ENCODE measurements around the gene SCARB1. TPM values are rescaled to one million over a fixed set of nuclear protein-coding genes. Genes with fewer than 3 reads are reported as not detected.

SCARB1 gene
- total and polyA plus RNA-seq, 5 experiments from 2014 or later = 2.7 to 7.2 (median 3.9) TPM

DNA sequence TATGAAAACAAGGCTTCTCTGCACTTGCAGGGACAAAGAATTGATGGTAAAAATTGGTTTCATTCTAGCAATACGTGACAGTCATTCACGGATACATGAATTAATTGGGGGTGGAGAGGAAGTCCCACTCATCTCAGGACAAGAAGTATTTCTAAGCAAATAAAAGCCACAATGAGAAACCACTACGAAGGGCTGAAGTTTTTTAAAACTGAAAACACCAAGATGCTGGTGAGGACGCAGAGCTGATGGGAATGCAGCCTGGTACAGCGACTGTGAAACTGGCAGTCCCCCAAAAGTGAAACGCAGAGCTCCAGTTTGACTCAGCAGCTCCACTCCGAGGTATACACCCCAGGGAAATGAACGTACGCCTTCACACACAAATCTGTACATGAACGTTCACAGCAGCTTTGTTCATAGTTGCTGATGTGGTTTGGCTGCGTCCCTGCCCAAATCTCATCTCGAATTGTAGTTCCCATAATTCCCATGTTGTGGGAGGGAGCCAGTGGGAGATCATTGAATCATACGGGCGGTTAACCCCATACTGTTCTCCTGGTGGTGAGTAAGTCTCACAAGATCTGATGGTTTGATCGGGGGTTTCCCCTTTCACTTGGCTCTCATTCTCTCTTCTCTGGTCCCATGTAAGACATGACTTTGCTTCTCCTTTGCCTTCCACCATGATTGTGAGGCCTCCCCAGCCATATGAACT, 89.0 kb downstream of the SCARB1 start:
- H3K9me3 Mint-ChIP-seq = no peaks in the 10 kb centered on the region
- DNase-seq = peak in 2 of 10 donors; percentile 22 to 24
- peak; percentile 47 to 70 for ATAC-seq
- POLR2A ChIA-PET = no interaction called here
- no peaks in the 10 kb centered on the region for H3K36me3 Mint-ChIP-seq
- peaks cover 3 to 27% (median 16%) of the 10 kb centered on the region in 4 donors for H3K4me1 Mint-ChIP-seq
- H3K27me3 Mint-ChIP-seq = peaks cover 5 to 25% (median 9%) of the 10 kb centered on the region in 5 donors
- H3K27ac Mint-ChIP-seq = peak overlapping the region in 5 of 10 donors; percentile 21 to 73 (median 33)
- H3K4me3 Mint-ChIP-seq = peak overlapping the region in 8 of 10 donors; percentile 22 to 76 (median 34)

DNA sequence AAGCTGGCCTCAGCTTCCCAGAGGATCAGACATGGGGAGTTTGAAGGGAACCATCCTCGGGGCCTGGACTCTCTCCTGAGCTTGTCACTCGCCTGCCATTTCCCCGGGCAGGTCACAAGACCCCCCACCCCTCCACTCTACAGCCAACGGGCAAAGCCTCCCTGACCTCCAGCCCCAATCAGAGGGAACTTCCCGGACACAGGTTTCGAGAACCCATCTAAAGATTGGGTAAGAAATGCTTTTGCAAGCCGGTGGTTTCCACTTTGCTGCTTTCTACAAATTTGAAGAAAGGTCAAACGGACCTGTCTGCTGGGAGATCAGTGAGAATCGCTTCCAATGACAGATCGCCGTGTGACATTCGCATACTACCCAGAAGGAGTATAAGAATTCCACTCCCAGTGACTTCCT, 89.6 kb downstream of the SCARB1 start:
- Mint-ChIP-seq H3K36me3 (no peaks in the 10 kb centered on the region), H3K4me3 (peak overlapping the region in 6 of 10 donors; percentile 29 to 76 (median 48)), H3K27ac (peak overlapping the region in 2 of 10 donors; percentile 21 to 73), H3K9me3 (no peaks in the 10 kb centered on the region), H3K27me3 (peaks cover 5 to 25% (median 9%) of the 10 kb centered on the region in 5 donors), H3K4me1 (peaks cover 3 to 27% (median 16%) of the 10 kb centered on the region in 4 donors)
- ATAC-seq = no peak
- no peak for DNase-seq
- POLR2A ChIA-PET = no interaction called here

DNA sequence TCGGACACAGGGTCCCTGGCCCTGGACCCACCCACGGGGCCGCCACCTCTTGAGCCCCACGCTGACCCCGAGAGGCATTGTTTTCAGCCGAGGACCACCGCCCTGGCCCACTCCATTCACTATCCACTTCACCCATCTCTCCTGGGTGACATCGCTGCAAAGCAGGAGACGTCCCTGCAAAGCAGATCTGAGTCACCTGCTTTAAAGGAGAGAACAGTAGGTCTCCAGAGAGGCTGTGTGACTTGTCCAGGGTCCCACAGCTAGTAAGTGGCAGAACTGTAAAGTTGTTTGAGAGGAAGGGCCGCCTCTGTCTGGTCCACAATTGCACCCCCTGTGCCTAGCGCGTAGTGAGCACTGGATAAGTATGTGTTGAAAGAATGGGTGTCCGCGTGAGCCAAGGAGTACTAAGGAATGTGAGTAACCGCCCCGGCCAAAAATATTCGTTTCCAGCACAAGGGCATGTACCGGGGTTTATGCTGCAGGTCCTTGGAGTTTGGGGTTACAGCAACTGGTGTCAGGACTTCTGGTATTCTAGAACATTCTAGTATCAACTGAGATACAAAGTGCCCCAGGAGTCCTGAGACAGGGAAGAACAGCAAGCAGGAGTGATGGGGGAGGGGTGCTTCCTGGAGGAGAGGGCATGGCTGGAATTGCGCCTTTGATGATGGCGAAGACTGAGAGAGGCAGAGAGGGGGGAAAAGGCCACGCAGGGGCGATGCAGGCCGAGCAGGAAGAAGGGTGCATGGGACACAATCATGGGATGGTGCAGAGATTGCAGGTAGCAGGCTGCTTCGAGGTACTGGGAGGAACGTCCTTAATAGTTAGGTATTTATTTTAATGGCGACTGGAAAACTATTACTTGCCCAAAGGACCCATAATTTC, 91.1 kb downstream of the SCARB1 start:
- peak overlapping the region in 1 of 10 donors; percentile 48 for H3K27ac Mint-ChIP-seq
- POLR2A ChIA-PET = no interaction called here

DNA sequence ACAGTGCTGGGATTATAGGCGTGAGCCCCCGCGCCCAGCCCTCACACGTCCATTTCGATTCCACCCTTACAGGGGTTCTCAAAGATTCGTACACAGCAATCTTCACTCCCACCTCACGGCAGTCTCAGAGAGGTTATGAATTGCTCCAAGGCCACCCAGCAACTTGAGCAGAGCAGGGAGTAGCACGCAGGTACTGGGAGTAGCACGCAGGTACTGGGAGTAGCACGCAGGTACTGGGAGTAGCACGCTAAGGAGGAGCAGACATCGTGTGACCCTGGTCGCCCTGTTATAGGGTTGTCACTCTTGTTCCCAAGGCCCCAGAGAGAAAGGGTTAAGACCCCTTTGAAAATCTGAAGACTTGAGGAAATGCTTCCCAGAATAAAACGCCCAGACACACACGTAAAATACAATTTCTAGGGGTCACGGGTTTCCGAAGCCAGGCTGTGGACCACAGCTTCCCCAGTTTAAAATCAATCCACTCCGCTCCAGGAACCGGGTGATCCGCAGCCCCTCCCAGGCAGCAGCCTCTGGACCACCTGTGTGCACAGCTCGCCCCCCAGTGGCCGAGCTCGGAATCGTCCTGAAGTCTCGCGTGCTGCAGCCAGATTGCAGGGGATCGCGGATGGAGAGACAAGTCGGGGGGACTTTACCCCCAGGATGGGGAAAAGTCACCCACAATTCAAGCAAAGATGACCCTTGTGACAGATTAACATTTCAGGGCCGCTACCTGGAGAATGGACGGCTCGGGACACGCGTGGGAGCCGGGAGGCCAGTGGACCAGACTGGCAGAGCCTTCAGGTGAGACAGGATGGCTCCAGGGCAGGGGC, 92.0 kb downstream of the SCARB1 start:
- Mint-ChIP-seq H3K4me1 (peaks cover 10 to 35% (median 23%) of the 10 kb centered on the region in 4 donors), H3K9me3 (no peaks in the 10 kb centered on the region), H3K27me3 (peaks cover 5 to 25% (median 9%) of the 10 kb centered on the region in 5 donors), H3K4me3 (peak overlapping the region in 3 of 10 donors; percentile 16 to 60 (median 45)), H3K27ac (no peak overlapping the region), H3K36me3 (no peaks in the 10 kb centered on the region)
- POLR2A ChIA-PET = no interaction called here
- peak; percentile 45 to 69 for ATAC-seq
- peak; percentile 60 to 85 (median 80) for DNase-seq

More for the DNA sequence above, 91.1 kb downstream of the SCARB1 start:
- H3K27me3 Mint-ChIP-seq = peaks cover 5 to 25% (median 9%) of the 10 kb centered on the region in 5 donors
- H3K4me3 Mint-ChIP-seq = peak overlapping the region in 2 of 10 donors; percentile 5 to 26
- DNase-seq (no peak), ATAC-seq (no peak)
- H3K36me3 Mint-ChIP-seq = no peaks in the 10 kb centered on the region
- peaks cover 3 to 27% (median 16%) of the 10 kb centered on the region in 4 donors for H3K4me1 Mint-ChIP-seq
- no peaks in the 10 kb centered on the region for H3K9me3 Mint-ChIP-seq

DNA sequence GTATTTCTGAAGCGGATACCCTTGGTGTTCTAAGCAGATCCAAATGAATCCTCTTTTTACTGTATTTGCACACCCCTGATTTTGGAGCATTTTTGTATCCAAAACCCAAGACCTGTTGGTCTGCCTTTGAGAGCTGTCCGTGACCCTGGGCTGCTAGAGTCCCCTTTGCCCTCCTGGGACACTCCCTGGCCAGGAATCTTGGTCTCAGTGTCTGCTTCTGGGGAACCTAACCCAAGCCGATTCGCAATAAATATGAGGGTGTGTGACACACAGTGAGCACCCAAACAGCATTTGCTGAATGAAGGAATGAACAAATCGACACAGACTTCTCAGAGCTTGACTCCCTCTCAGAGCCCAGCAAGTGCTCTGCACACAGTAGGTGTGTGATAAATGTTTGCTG, 92.9 kb downstream of the SCARB1 start:
- ATAC-seq (no peak), DNase-seq (no peak)
- H3K9me3 Mint-ChIP-seq = peaks cover 0 to 3% (median 0%) of the 10 kb centered on the region in 9 donors
- peaks cover 10 to 33% (median 23%) of the 10 kb centered on the region in 4 donors for H3K4me1 Mint-ChIP-seq
- no peak overlapping the region for H3K27ac Mint-ChIP-seq
- no peak overlapping the region for H3K4me3 Mint-ChIP-seq
- peaks cover 5 to 25% (median 9%) of the 10 kb centered on the region in 5 donors for H3K27me3 Mint-ChIP-seq
- POLR2A ChIA-PET = no interaction called here
- H3K36me3 Mint-ChIP-seq = no peaks in the 10 kb centered on the region

DNA sequence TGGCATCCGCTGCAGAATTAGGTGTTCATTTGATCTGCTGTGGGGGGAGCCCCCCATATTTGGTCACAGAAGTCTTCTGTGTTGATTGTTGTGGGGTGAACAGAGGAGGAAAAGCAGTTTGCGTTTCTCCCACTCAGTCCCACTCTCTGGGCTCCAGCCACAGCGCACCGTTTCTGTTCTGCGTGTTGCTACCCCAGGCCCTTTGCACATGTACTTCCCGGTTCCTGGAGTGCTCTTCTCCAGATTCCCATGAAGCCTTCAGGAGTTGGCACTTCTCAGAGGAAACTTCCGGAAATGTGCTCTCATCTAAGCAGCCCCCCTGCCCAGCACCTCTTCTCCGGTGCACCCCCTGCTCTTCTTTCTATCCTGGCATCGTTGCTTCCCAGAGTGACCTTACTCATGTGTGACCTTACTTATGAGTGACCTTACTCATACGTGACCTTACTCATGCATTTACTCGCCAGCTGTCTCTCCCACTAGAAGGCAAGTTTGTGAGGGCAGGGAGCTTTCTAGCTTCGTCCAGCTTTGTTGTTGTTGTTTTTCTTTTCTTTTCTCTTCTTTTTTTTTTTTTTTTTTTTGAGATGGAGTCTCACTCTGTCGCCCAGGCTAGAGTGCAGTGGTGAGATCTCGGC, 93.7 kb downstream of the SCARB1 start:
- Mint-ChIP-seq H3K9me3 (peaks cover 0 to 10% (median 0%) of the 10 kb centered on the region in 9 donors), H3K4me1 (peaks cover 10 to 27% (median 21%) of the 10 kb centered on the region in 4 donors), H3K27me3 (peaks cover 5 to 25% (median 9%) of the 10 kb centered on the region in 5 donors), H3K36me3 (peaks cover 0 to 3% (median 3%) of the 10 kb centered on the region in 3 donors), H3K4me3 (no peak overlapping the region), H3K27ac (no peak overlapping the region)
- DNase-seq (no peak), ATAC-seq (no peak)
- POLR2A ChIA-PET = no interaction called here

DNA sequence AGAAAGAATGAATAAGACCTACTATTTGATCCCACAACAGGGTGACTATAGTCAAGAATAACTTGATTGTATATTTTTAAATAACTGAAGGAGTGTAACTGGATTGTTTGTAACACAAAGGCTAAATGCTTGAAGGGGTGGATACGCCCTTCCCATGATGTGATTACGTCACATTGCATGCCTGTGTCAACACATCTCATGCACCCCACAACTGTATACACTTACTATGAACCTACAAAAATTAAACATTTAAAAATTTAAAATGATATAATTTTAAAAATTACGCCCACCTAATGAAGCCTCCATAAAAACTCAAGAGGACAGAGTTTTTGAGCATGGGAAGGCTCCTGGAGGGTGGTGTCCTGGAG, 94.5 kb downstream of the SCARB1 start:
- DNase-seq = no peak
- POLR2A ChIA-PET = no interaction called here
- Mint-ChIP-seq H3K4me3 (no peak overlapping the region), H3K27ac (no peak overlapping the region), H3K4me1 (peaks cover 10 to 19% (median 17%) of the 10 kb centered on the region in 4 donors), H3K27me3 (peaks cover 5 to 25% (median 9%) of the 10 kb centered on the region in 5 donors), H3K36me3 (peaks cover 0 to 11% (median 7%) of the 10 kb centered on the region in 3 donors), H3K9me3 (peaks cover 0 to 17% (median 4%) of the 10 kb centered on the region in 9 donors)
- no peak for ATAC-seq

DNA sequence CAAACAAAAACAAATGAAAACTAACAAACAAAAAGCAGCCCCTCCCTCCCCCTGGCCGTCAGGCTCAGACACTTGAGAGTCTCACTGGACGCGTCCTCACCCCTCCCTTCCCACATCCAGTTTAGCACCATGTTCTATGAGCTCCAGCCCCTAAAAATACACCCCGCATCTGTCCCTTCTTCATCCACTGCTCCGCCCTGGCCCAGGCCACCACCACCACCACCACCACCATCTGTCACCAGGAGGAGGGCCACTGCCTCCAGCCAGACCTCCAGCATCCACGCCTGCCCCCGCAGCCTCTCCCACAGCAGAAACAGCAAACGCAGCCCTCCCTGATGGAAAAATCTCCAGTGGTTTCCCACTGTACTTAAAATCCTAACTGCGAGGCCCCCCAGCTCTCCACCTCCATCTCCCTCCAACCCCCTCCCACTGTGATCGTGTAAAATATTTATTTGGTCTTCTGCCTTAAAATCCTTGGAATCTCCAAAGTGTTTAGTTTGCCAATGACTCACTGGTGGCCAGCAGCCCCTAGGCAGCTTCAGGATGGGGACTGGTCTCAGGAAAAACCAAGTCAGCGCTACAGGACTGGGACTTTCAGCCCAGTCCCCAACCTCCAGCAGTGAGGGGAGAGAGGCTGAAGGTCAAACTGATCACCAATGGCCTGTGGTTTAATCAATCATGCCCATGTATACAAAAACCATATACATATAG, 95.1 kb downstream of the SCARB1 start:
- Mint-ChIP-seq H3K4me1 (peaks cover 10 to 17% (median 15%) of the 10 kb centered on the region in 4 donors), H3K27me3 (peaks cover 5 to 25% (median 9%) of the 10 kb centered on the region in 5 donors), H3K9me3 (peaks cover 0 to 19% (median 4%) of the 10 kb centered on the region in 9 donors), H3K36me3 (peaks cover 0 to 11% (median 7%) of the 10 kb centered on the region in 3 donors), H3K27ac (no peak overlapping the region), H3K4me3 (no peak overlapping the region)
- DNase-seq (no peak), ATAC-seq (no peak)
- POLR2A ChIA-PET = interaction anchor here (0.6 kb wide), 1 partner anchor 725 kb away, joined by 4 read pairs; no protein-coding TSS in a partner anchor

DNA sequence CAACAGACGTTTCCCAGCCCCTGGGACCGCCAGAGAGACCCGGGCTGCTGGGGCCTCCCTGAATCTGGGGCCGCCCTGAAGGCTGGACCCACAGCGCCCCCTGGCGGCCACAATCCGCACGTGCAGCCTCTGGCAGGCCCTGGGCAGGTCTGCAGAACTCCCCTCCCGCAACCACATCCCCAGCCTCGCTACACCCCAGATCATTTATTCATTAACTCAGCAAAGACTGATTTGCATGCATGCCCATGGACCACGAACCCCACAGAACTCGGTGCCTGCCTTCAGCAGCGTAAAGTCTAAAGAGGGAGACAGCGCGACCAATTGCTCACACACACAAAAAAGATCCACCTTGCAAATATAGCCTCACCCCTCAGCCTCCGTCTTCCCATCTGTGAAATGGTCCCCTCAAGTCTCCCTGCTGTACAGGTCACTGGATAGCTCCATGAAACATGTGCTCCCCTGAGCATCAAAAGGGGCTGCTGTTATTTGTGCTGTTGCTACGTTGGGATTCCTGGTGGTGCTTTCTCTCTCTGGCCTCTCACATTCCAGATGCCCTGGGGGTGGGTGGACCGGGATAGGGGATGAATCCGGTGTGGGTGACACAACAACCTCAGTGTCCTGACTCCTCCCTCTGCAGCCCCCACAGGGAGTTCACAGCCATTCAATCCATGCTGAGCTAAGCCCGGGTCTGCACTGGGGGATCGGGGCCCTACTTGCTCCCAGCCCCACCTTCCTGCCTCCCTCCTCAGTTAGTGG, 96.4 kb downstream of the SCARB1 start:
- peak; percentile 60 to 87 (median 83) for DNase-seq
- Mint-ChIP-seq H3K36me3 (peaks cover 0 to 11% (median 7%) of the 10 kb centered on the region in 3 donors), H3K27me3 (peaks cover 2 to 15% (median 7%) of the 10 kb centered on the region in 5 donors), H3K4me3 (peak overlapping the region in 1 of 10 donors; percentile 24), H3K27ac (peak overlapping the region in 4 of 10 donors; percentile 30 to 86 (median 70)), H3K9me3 (peaks cover 0 to 24% (median 4%) of the 10 kb centered on the region in 9 donors), H3K4me1 (peaks cover 10 to 20% (median 19%) of the 10 kb centered on the region in 4 donors)
- peak; percentile 95 for ATAC-seq
- POLR2A ChIA-PET = no interaction called here

DNA sequence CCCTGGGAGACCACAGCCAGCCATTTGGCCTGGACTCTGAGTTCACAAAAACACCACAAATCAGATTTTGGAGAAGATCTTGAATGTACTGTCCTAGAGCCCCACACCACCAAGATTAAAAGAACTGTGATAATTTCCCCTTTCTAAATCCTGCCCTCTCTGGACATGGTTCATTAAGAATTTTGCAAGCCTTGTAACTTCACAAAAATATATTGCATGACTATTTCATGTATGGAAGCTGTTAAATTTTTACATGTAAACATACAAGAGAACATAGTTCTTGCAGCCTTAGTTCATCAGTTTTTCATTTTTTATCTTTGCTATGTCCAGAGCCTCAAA, 97.0 kb downstream of the SCARB1 start:
- peaks cover 0 to 10% (median 4%) of the 10 kb centered on the region in 5 donors for H3K27me3 Mint-ChIP-seq
- peaks cover 0 to 24% (median 4%) of the 10 kb centered on the region in 9 donors for H3K9me3 Mint-ChIP-seq
- peaks cover 0 to 11% (median 7%) of the 10 kb centered on the region in 3 donors for H3K36me3 Mint-ChIP-seq
- DNase-seq (no peak), ATAC-seq (no peak)
- H3K27ac Mint-ChIP-seq = peak overlapping the region in 4 of 10 donors; percentile 30 to 86 (median 56)
- POLR2A ChIA-PET = no interaction called here
- H3K4me1 Mint-ChIP-seq = peaks cover 7 to 20% (median 16%) of the 10 kb centered on the region in 4 donors
- H3K4me3 Mint-ChIP-seq = no peak overlapping the region

All from naive thymus-derived CD8-positive, alpha-beta T cell (primary cell).